ENCODE data around the gene MAP4K3. TPM values are rescaled to one million over a fixed set of nuclear protein-coding genes. Genes with fewer than 3 reads are reported as not detected.
"Not testable (repeated sequence)": the region's sequence is repeated elsewhere in the genome, so short reads cannot be mapped to it uniquely, and the experiment has no call there.

Gene MAP4K3
- total RNA-seq, 2 experiments from 2014 or later, result 6.4 to 6.7 TPM

DNA sequence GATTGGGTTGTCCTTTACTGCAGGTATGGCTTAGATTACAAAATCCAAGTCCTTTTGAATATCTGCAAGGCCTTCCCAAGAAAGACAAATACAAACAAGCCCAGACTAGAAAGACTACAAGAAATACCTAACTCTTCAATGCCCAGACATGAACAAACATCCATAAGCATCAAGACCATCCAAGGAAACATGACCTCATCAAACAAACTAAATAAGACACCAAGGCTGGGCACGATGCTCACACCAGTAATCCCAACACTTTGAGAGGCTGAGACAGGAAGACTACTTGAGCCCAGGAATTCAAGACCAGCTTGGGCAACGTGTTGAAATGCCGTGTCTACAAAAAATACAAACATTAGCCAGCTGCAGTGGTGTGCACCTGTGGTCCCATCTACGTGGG is 31.7 kb downstream of the MAP4K3 start:
- Mint-ChIP-seq H3K27me3 (no peaks in the 10 kb centered on the region), H3K4me1 (peaks cover 63% of the 10 kb centered on the region), H3K9me3 (no peaks in the 10 kb centered on the region), H3K36me3 (peaks cover 4% of the 10 kb centered on the region), H3K4me3 (no peak overlapping the region), H3K27ac (no peak overlapping the region)
- DNase-seq, result no peak

GRCh38 chr2:39403311-39403710 is 33.8 kb downstream of the MAP4K3 start:
- H3K4me1 Mint-ChIP-seq, result peaks cover 54% of the 10 kb centered on the region
- H3K4me3 Mint-ChIP-seq, result no peak overlapping the region
- no peak overlapping the region for H3K27ac Mint-ChIP-seq
- H3K9me3 Mint-ChIP-seq, result no peaks in the 10 kb centered on the region
- no peak for DNase-seq
- H3K36me3 Mint-ChIP-seq, result peaks cover 3% of the 10 kb centered on the region
- H3K27me3 Mint-ChIP-seq, result no peaks in the 10 kb centered on the region

DNA sequence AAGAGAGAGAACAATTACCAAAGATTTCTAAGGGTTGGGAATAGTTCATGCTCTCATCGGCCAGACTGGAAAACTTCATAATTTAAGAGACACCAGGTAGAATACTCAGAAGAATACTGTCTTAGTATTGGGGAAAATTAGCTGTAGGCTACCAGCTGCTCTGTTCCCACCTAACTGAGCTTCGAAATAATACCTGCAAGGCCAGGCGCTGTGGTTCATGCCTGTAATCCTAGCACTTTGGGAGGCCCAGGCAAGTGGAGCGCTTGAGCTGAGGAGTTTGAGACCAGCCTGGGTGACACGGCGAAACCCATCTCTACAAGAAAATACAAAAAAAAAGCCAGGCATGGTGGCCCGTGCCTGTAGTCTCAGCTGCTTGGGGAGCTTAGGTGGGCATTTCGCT is 35.8 kb downstream of the MAP4K3 start:
- no peaks in the 10 kb centered on the region for H3K9me3 Mint-ChIP-seq
- H3K27me3 Mint-ChIP-seq, result no peaks in the 10 kb centered on the region
- peaks cover 49% of the 10 kb centered on the region for H3K4me1 Mint-ChIP-seq
- no peak overlapping the region for H3K4me3 Mint-ChIP-seq
- H3K27ac Mint-ChIP-seq, result no peak overlapping the region
- H3K36me3 Mint-ChIP-seq, result peaks cover 3% of the 10 kb centered on the region
- no peak for DNase-seq

DNA sequence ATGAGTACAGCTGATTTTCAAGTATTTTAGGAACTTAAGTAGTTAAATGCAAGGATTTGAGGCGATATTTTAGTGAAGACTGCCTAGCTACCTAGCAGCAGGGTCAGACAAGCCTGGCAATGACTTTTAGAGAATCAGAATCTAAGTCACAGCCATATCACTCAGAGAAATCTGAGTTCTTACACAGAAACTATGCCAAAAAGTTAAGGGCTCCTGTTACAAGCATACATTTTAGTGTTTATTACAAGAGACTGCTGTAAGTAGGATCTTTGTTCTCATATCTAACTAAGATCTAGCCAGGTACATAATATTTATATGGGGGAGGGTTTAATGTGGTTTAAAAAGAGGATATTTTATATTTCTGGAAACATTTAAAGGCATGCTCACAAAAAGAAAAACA is 37.5 kb downstream of the MAP4K3 start:
- H3K9me3 Mint-ChIP-seq, result no peaks in the 10 kb centered on the region
- no peak overlapping the region for H3K4me3 Mint-ChIP-seq
- no peak for DNase-seq
- H3K27me3 Mint-ChIP-seq, result no peaks in the 10 kb centered on the region
- H3K36me3 Mint-ChIP-seq, result peaks cover 3% of the 10 kb centered on the region
- H3K27ac Mint-ChIP-seq, result no peak overlapping the region
- H3K4me1 Mint-ChIP-seq, result peaks cover 49% of the 10 kb centered on the region

DNA sequence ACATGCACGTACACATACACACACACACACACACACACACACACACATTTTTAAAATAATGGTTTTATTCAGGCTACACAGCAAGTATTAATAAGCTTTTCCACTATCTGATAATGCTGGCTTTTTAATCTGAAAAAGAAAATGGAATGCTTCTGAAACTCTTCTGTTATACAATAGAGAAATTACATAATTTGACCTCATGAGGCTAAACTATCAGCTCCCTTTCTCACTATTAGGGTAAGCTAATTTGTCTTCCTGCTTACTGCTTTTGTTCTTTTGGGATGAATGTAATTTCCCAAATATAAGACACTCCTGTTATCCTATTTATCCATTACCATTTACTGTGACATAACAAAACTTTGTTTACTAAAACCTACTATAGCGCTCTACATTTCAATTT is 41.8 kb downstream of the MAP4K3 start:
- peaks cover 19% of the 10 kb centered on the region for H3K36me3 Mint-ChIP-seq
- H3K27me3 Mint-ChIP-seq, result no peaks in the 10 kb centered on the region
- no peak for DNase-seq
- H3K9me3 Mint-ChIP-seq, result no peaks in the 10 kb centered on the region
- H3K27ac Mint-ChIP-seq, result no peak overlapping the region
- H3K4me1 Mint-ChIP-seq, result peaks cover 23% of the 10 kb centered on the region
- H3K4me3 Mint-ChIP-seq, result no peak overlapping the region

GRCh38 chr2:39394516-39394961 is 42.5 kb downstream of the MAP4K3 start:
- H3K27ac Mint-ChIP-seq, result no peak overlapping the region
- peaks cover 19% of the 10 kb centered on the region for H3K36me3 Mint-ChIP-seq
- no peak for DNase-seq
- H3K9me3 Mint-ChIP-seq, result no peaks in the 10 kb centered on the region
- no peaks in the 10 kb centered on the region for H3K27me3 Mint-ChIP-seq
- H3K4me3 Mint-ChIP-seq, result no peak overlapping the region
- peaks cover 23% of the 10 kb centered on the region for H3K4me1 Mint-ChIP-seq

DNA sequence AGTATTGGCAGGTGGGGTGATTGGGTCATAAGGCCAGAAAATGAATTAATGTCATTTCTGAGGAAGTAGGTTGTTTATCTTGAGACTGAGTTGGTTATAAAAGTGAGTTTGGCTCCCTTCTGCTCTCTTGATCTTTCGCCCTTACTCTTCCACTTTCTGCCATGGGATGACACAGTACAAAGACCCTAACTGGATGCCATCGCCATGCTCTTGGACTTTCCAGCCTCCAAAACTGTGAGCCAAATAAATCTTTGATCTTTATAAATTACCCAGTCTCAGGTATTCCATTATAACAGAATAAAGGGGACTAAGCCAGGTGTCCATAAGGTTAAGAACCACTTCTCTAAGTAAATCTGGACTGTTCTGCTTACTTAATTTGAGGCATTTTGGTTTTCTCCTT is 44.4 kb downstream of the MAP4K3 start:
- Mint-ChIP-seq H3K27ac (no peak overlapping the region), H3K4me3 (no peak overlapping the region), H3K27me3 (no peaks in the 10 kb centered on the region), H3K36me3 (peaks cover 19% of the 10 kb centered on the region), H3K4me1 (peaks cover 26% of the 10 kb centered on the region), H3K9me3 (no peaks in the 10 kb centered on the region)
- no peak for DNase-seq

GRCh38 chr2:39390216-39390615 is 46.9 kb downstream of the MAP4K3 start:
- Mint-ChIP-seq H3K9me3 (peaks cover 3% of the 10 kb centered on the region), H3K27me3 (no peaks in the 10 kb centered on the region)

GRCh38 chr2:39386064-39386463 is 51.0 kb downstream of the MAP4K3 start:
- Mint-ChIP-seq H3K27me3 (no peaks in the 10 kb centered on the region), H3K36me3 (peaks cover 13% of the 10 kb centered on the region), H3K4me3 (no peak overlapping the region), H3K4me1 (peaks cover 24% of the 10 kb centered on the region), H3K9me3 (peaks cover 4% of the 10 kb centered on the region), H3K27ac (no peak overlapping the region)
- DNase-seq, result no peak

More at GRCh38 chr2:39390216-39390615, 46.9 kb downstream of the MAP4K3 start:
- H3K4me3 Mint-ChIP-seq, result no peak overlapping the region
- peaks cover 21% of the 10 kb centered on the region for H3K4me1 Mint-ChIP-seq
- H3K27ac Mint-ChIP-seq, result no peak overlapping the region
- no peak for DNase-seq
- peaks cover 26% of the 10 kb centered on the region for H3K36me3 Mint-ChIP-seq

DNA sequence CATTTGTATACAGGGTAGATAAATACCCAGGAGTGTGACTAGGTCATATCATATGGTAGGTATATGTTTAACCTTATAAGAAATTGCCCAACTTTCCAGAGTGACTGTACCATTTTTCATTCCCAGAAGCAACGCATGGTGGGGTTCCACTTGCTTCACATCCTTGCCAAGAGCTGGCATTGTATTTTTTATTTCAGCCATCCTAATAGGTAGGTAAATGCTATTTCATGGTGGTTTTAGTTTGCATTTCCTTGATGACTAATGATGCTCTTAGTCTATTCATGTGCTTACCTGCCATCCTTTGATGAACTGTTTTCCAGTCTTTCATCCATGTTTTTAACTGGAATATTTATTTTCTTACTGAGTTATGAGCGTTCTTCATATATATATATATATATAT is 51.9 kb downstream of the MAP4K3 start:
- no peak for DNase-seq
- H3K4me1 Mint-ChIP-seq, result peaks cover 32% of the 10 kb centered on the region
- H3K27me3 Mint-ChIP-seq, result no peaks in the 10 kb centered on the region
- H3K9me3 Mint-ChIP-seq, result peaks cover 4% of the 10 kb centered on the region
- peaks cover 11% of the 10 kb centered on the region for H3K36me3 Mint-ChIP-seq
- no peak overlapping the region for H3K4me3 Mint-ChIP-seq
- no peak overlapping the region for H3K27ac Mint-ChIP-seq

DNA sequence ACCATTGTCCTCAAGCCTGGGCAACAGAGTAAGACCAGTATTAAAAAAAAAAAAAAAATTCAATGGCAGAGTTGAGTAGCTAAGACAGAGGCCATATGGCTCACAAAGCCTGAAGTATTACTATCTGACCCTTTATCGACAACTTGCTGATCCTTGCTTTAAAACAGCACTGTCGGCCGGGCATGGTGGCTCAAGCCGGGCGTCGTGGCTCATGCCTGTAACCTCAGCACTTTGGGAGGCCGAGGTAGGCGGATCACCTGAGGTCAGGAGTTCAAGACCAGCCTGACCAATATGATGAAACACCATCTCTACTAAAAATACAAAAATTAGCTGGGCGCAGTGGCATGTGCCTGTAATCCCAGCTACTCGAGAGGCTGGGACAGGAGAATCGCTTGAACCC is 53.0 kb downstream of the MAP4K3 start:
- Mint-ChIP-seq H3K36me3 (peaks cover 11% of the 10 kb centered on the region), H3K4me1 (peaks cover 32% of the 10 kb centered on the region)
- H3K9me3 Mint-ChIP-seq, H3K4me3 Mint-ChIP-seq, H3K27ac Mint-ChIP-seq, DNase-seq, H3K27me3 Mint-ChIP-seq: not testable (repeated sequence)

GRCh38 chr2:39383146-39383545 is 53.9 kb downstream of the MAP4K3 start:
- H3K36me3 Mint-ChIP-seq, result peaks cover 11% of the 10 kb centered on the region
- H3K27me3 Mint-ChIP-seq, result no peaks in the 10 kb centered on the region
- no peak overlapping the region for H3K4me3 Mint-ChIP-seq
- peaks cover 28% of the 10 kb centered on the region for H3K4me1 Mint-ChIP-seq
- peaks cover 4% of the 10 kb centered on the region for H3K9me3 Mint-ChIP-seq
- no peak overlapping the region for H3K27ac Mint-ChIP-seq
- DNase-seq, result no peak

DNA sequence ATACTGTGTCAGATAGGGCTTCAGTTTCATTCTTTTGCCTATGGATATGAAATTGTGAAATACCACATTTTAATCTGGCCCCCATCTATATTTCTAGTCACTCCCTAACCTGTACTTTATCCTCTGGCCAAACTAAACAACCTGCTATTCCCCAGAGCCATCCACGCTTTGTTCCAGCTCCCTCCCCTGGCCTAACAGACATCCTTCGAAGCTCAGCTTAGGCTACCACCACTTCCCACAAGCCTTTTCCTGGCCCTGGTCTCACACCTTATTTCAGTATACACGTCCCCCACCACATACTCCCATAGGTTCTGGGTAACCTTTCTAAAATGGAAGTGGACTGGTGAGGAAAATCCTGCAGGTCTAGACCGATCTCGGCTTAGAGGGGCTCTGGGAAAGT is 55.4 kb downstream of the MAP4K3 start:
- Mint-ChIP-seq H3K4me3 (no peak overlapping the region), H3K4me1 (peaks cover 30% of the 10 kb centered on the region), H3K27ac (no peak overlapping the region), H3K9me3 (peaks cover 4% of the 10 kb centered on the region), H3K36me3 (peaks cover 10% of the 10 kb centered on the region), H3K27me3 (no peaks in the 10 kb centered on the region)
- DNase-seq, result no peak

DNA sequence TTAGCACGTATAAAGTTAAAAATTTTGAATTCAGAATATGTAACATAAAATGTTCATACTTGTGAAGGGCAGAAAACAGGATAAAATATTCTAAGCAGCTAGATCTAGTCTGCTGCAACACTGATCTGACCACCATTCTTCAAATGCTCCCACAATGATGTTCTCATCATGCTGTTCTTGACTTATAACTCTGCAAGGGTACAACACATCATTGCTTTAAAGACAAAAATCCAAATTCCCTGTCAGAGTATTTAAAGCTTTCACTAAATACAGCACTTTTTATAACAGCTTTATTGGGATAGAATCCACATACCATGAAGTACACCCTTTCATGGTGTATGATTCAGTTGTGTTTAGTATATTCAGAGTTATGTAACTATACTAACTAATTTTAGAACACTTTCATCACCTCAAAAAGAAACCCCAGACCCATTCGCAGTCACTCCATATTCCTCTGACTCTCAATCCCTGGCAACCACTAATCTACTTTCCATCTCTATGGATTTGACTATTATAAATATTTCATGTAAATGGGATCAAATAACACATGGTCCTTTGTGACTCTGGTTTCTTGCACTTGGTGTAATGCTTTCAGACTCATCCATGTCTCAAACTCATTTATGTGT is 56.4 kb downstream of the MAP4K3 start:
- Mint-ChIP-seq H3K9me3 (peaks cover 2% of the 10 kb centered on the region), H3K36me3 (peaks cover 9% of the 10 kb centered on the region), H3K4me1 (peaks cover 30% of the 10 kb centered on the region), H3K27ac (no peak overlapping the region), H3K27me3 (no peaks in the 10 kb centered on the region), H3K4me3 (no peak overlapping the region)
- no peak for DNase-seq

DNA sequence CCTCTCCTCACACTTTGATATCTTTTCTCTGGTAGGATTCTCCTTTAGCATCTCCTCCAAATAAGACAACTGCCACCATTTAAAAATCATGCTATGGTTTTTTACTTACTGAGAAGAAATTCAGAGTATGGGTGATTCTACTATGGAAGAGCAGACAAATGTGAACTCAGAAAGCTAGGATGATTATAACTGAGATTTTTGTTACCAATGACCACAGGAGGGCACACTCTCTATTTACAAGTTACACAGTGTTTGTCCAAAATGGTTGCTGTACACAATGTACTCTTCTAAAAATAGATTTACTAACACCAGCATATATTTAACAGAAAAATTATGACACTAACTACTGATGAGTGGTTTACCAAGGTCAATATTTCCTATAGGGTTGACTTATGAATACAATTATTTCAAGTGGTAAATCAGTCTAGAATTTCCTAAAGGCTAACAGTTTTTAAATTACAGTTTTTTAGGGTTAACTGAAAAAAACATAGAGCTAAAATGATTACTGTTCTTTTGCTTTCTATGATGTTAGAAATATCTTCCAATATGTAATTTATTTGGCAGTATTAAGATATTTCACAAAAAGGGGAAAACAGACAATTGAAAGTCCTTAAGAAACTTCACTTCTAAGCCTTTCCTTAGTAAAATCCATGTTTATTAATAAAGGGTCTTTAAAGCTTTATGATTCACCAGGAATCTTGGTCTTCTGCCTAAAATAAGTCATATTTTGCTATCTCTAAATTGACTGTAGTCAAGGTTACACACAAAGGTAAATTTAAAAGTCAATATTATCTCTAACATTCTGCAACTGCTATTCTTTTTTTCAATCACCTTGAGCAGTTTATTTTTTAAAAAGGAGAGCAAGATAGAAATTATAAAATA is 57.2 kb downstream of the MAP4K3 start:
- DNase-seq, result no peak
- H3K27ac Mint-ChIP-seq, result no peak overlapping the region
- H3K27me3 Mint-ChIP-seq, result no peaks in the 10 kb centered on the region
- H3K4me3 Mint-ChIP-seq, result no peak overlapping the region
- peaks cover 30% of the 10 kb centered on the region for H3K4me1 Mint-ChIP-seq
- H3K9me3 Mint-ChIP-seq, result peaks cover under 1% of the 10 kb centered on the region
- H3K36me3 Mint-ChIP-seq, result peaks cover 14% of the 10 kb centered on the region

DNA sequence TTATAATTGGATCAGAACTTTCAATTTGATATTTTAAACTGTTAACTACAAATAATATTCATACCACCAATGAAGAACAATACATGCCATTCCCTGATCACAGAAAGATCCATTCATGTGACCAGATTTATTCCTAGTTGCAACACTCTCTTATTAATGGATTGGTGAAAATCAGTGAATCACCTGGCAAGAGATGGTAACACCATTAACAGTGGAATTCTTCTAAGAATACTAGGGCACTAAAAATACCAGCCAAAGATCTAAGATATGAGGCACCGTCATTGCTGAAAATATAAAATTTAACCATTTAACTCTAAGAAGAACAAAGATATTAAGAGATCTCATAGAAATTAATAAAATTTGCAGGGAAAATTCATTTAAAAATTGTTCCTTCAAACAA is 58.1 kb downstream of the MAP4K3 start:
- no peaks in the 10 kb centered on the region for H3K9me3 Mint-ChIP-seq
- peaks cover 30% of the 10 kb centered on the region for H3K4me1 Mint-ChIP-seq
- peaks cover 16% of the 10 kb centered on the region for H3K36me3 Mint-ChIP-seq
- DNase-seq, result no peak
- no peak overlapping the region for H3K4me3 Mint-ChIP-seq
- H3K27ac Mint-ChIP-seq, result no peak overlapping the region
- H3K27me3 Mint-ChIP-seq, result no peaks in the 10 kb centered on the region
